Lung (tissue), 12 donors: Measurements from ENCODE around the gene PHLDB2. TPM values are rescaled to one million over a fixed set of nuclear protein-coding genes. Genes with fewer than 3 reads are reported as not detected.

Experiments used
- ATAC-seq: fragments of 200-7000 bp; cut with Tn5 transposase; one replicate; pipeline ENCODE4 v1.9.1; 2020; ENCODE audit warnings: moderate number of reproducible peaks; ENCODE audit not compliant: insufficient read depth, low FRiP score
- DNase-seq, 3 donors: peaks; one replicate each; pipeline ENCODE4 v3.0.0-alpha.2; 2013 to 2017
- H3K27ac ChIP-seq, 2 donors: one replicate each; pipeline ENCODE4 v1.5.1; 2013; ENCODE audit warnings: mild to moderate bottlenecking in 2 of 2, moderate library complexity in 2 of 2, control low read depth in 1 of 2, inconsistent platforms in 1 of 2, low read depth in 1 of 2, low read length in 1 of 2
- H3K27me3 ChIP-seq, 3 donors: one replicate each; pipeline ENCODE4 v1.5.1; 2013; ENCODE audit warnings: low read length in 2 of 3; ENCODE audit not compliant: control insufficient read depth in 3 of 3, insufficient read depth in 3 of 3
- H3K36me3 ChIP-seq, 4 donors: one replicate each; pipeline ENCODE4 v1.5.1; 2013; ENCODE audit warnings: low read length in 4 of 4, mild to moderate bottlenecking in 1 of 4, moderate library complexity in 1 of 4; ENCODE audit not compliant: control insufficient read depth in 4 of 4, insufficient read depth in 4 of 4
- H3K4me1 ChIP-seq, 5 donors: one replicate each; pipeline ENCODE4 v1.5.1; 2013; ENCODE audit warnings: low read length in 5 of 5, mild to moderate bottlenecking in 2 of 5, moderate library complexity in 1 of 5; ENCODE audit not compliant: control insufficient read depth in 5 of 5, insufficient read depth in 5 of 5
- H3K4me3 ChIP-seq: one replicate; pipeline ENCODE4 v1.5.1; 2013; ENCODE audit warnings: mild to moderate bottlenecking, control low read depth, moderate library complexity
- H3K9ac ChIP-seq, 2 donors: one replicate each; pipeline ENCODE4 v1.5.1; 2013; ENCODE audit warnings: low read length in 2 of 2, control low read depth in 1 of 2; ENCODE audit not compliant: insufficient read depth in 1 of 2
- H3K9me3 ChIP-seq, 4 donors: one replicate each; pipeline ENCODE4 v1.5.1; 2013; ENCODE audit warnings: low read length in 3 of 4, mild to moderate bottlenecking in 1 of 4, moderate library complexity in 1 of 4; ENCODE audit not compliant: control insufficient read depth in 4 of 4, insufficient read depth in 3 of 4
- WGBS, 2 donors: extraction: QIAGEN DNeasy Blood & Tissue Kit; methylation state at CpG; one replicate each; pipeline ENCODE4 v1.1.7; 2013; 5-methylcytosine and 5-hydroxymethylcytosine counted together
- polyA plus RNA-seq, 2 donors: library from polyadenylated mRNA; stranded (reverse); fragments of 200-250 nt; gene quantifications; one replicate each; pipeline ENCODE4 v1.2.1, GENCODE V29; 2013
- total RNA-seq, 2 donors: library from RNA; depleted of rRNA in 1 of 2; stranded (reverse); fragments of >200 nt in 1 of 2; gene quantifications; one replicate each; pipeline ENCODE4 v1.2.1, GENCODE V29; 2014 to 2021
- TF ChIP-seq, protein P1 (sequence below): IDR thresholded peaks from 2 replicates; pipeline ENCODE4 v1.5.1; 2012; ENCODE audit warnings: mild to moderate bottlenecking; ENCODE audit errors: control extremely low read depth, extremely low read depth
- donor health status: control.
- donor health status: control.
- donor health status: Bipolar disorder and iron deficiency.
- donor health status: healthy.
- donor health status: DM: yes; HTN: yes; CAD: no.

The PHLDB2 gene
- total and polyA plus RNA-seq, 4 donors = 14.4 to 58.1 (median 26.7) TPM

DNA sequence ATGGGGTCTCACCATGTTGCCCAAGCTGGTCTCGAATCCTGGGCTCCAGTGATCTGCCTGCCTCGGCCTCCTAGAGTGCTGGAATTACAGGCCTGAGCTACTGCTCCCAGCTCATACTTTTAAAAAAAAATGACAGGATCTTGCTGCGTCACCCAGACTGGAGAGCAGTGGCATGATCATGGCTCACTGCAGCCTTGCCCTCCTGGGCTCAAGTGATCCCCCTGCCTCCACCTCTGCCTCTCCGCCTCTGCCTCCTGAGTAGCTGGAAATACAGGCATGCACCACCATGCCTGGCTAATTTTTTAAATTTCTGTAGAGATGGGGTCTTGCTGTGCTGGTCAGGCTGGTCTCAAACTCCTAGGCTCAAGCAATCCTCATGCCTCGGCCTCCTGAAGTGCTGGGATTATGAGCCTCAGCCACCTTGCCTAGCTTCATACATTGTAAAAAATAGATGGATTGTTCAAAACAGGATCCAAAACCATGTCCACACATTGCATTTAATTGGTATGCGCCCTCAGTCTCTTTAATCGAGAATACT lies 8.9 kb downstream of the PHLDB2 start:
- 82 to 92% methylated on average over 7 of the region's 7 CpGs for WGBS, 2 donors
- H3K9me3 ChIP-seq = no peaks in the 10 kb centered on the region
- no peak overlapping the region for H3K4me3 ChIP-seq
- no peak overlapping the region for H3K9ac ChIP-seq
- TF ChIP-seq, protein P1, sequence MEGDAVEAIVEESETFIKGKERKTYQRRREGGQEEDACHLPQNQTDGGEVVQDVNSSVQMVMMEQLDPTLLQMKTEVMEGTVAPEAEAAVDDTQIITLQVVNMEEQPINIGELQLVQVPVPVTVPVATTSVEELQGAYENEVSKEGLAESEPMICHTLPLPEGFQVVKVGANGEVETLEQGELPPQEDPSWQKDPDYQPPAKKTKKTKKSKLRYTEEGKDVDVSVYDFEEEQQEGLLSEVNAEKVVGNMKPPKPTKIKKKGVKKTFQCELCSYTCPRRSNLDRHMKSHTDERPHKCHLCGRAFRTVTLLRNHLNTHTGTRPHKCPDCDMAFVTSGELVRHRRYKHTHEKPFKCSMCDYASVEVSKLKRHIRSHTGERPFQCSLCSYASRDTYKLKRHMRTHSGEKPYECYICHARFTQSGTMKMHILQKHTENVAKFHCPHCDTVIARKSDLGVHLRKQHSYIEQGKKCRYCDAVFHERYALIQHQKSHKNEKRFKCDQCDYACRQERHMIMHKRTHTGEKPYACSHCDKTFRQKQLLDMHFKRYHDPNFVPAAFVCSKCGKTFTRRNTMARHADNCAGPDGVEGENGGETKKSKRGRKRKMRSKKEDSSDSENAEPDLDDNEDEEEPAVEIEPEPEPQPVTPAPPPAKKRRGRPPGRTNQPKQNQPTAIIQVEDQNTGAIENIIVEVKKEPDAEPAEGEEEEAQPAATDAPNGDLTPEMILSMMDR = no peak
- H3K27me3 ChIP-seq = no peaks in the 10 kb centered on the region
- peak overlapping the region in 1 of 2 donors; percentile 88 for H3K27ac ChIP-seq
- H3K4me1 ChIP-seq = peaks cover 3 to 37% (median 16%) of the 10 kb centered on the region in 5 donors
- ATAC-seq (no peak), DNase-seq (no peak)
- peaks cover 0 to 3% (median 0%) of the 10 kb centered on the region in 4 donors for H3K36me3 ChIP-seq

- H3K4me1 ChIP-seq = peaks cover 5 to 47% (median 10%) of the 10 kb centered on the region in 5 donors
- WGBS, 2 donors = 91 to 92% methylated on average over 3 of the region's 3 CpGs
Measured at GRCh38 chr3:111870620-111871019, 11.6 kb downstream of the PHLDB2 start.

GRCh38 chr3:111871809-111872623 lies 13.0 kb downstream of the PHLDB2 start:
- 85 to 87% methylated on average over 6 of the region's 6 CpGs for WGBS, 2 donors
- DNase-seq (no peak), ATAC-seq (no peak)
- H3K27me3 ChIP-seq = no peaks in the 10 kb centered on the region
- H3K4me3 ChIP-seq = no peak overlapping the region
- peaks cover 0 to 3% (median 0%) of the 10 kb centered on the region in 4 donors for H3K36me3 ChIP-seq
- TF ChIP-seq, protein P1 = no peak
- no peaks in the 10 kb centered on the region for H3K9me3 ChIP-seq
- peaks cover 2 to 39% (median 10%) of the 10 kb centered on the region in 5 donors for H3K4me1 ChIP-seq
- H3K9ac ChIP-seq = no peak overlapping the region
- peak overlapping the region in 1 of 2 donors; percentile 54 for H3K27ac ChIP-seq

More at GRCh38 chr3:111870620-111871019, 11.6 kb downstream of the PHLDB2 start:
- ATAC-seq (no peak), DNase-seq (peak; percentile 24 to 68 (median 52))
- TF ChIP-seq, protein P1 = no peak
- H3K36me3 ChIP-seq = peaks cover 0 to 3% (median 0%) of the 10 kb centered on the region in 4 donors
- no peak overlapping the region for H3K9ac ChIP-seq
- H3K27ac ChIP-seq = peak overlapping the region in 1 of 2 donors; percentile 75
- H3K27me3 ChIP-seq = no peaks in the 10 kb centered on the region
- H3K9me3 ChIP-seq = no peaks in the 10 kb centered on the region
- no peak overlapping the region for H3K4me3 ChIP-seq
